Left ventricle myocardium superior (tissue), 1 donor: ENCODE results near the gene MIS12. TPM values are rescaled to one million over a fixed set of nuclear protein-coding genes. Genes with fewer than 3 reads are reported as not detected.

Source experiments
- ATAC-seq: fragments of 200-7000 bp; cut with Tn5 transposase; one replicate; pipeline ENCODE4 v1.9.1; 2020; ENCODE audit warnings: mild to moderate bottlenecking, moderate library complexity
- DNase-seq: peaks from one replicate; pipeline ENCODE4 v3.0.0-alpha.2; 2020
- intact Hi-C: fragments of 100-400 bp; cut with micrococcal nuclease; formaldehyde crosslinking; loops from one replicate; pipeline ENCODE4 v1.11.0; 2022
- total RNA-seq: library from RNA; stranded (reverse); fragmentation: NEBNext Ultra II Directional; extraction: Animal tissue kit (Norgen Biotek cat#: 25700); gene quantifications from one replicate; pipeline ENCODE4 v1.2.1, GENCODE V29; 2021
- donor health status: DM: no; HTN: yes; CAD: no; lungs with severe emphysema.

Gene MIS12
- total RNA-seq, 1 donor from 2014 or later = 13.2 TPM

- DNase-seq (no peak), ATAC-seq (no peak)
- intact Hi-C loops = no loop called here
Observed at GRCh38 chr17:5492970-5493369, 6.6 kb downstream of the MIS12 start.

- ATAC-seq (no peak), DNase-seq (no peak)
- intact Hi-C loops = no loop called here
Observed at GRCh38 chr17:5499476-5500231, 13.3 kb downstream of the MIS12 start.

GRCh38 chr17:5500247-5500588, 13.9 kb downstream of the MIS12 start:
- DNase-seq (no peak), ATAC-seq (no peak)
- intact Hi-C loops = no loop called here

GRCh38 chr17:5500589-5501391, 14.4 kb downstream of the MIS12 start:
- intact Hi-C loops = no loop called here
- DNase-seq (peak; percentile 78), ATAC-seq (peak; percentile 88)

- intact Hi-C loops = no loop called here
- ATAC-seq = no peak
- no peak for DNase-seq
Observed at GRCh38 chr17:5501685-5502084, 15.3 kb downstream of the MIS12 start.

- ATAC-seq (no peak), DNase-seq (no peak)
- intact Hi-C loops = no loop called here
Observed at GRCh38 chr17:5502552-5502951, 16.2 kb downstream of the MIS12 start.

GRCh38 chr17:5506307-5506706, 19.9 kb downstream of the MIS12 start:
- intact Hi-C loops = no loop called here
- DNase-seq (no peak), ATAC-seq (no peak)

GRCh38 chr17:5508810-5509209, 22.4 kb downstream of the MIS12 start:
- intact Hi-C loops = no loop called here
- DNase-seq = no peak
- no peak for ATAC-seq

- intact Hi-C loops = no loop called here
- DNase-seq (no peak), ATAC-seq (no peak)
Observed at GRCh38 chr17:5509482-5509881, 23.1 kb downstream of the MIS12 start.

- intact Hi-C loops = no loop called here
- no peak for DNase-seq
- no peak for ATAC-seq
Observed at GRCh38 chr17:5510771-5511170, 24.4 kb downstream of the MIS12 start.

- intact Hi-C loops = no loop called here
- DNase-seq = no peak
- ATAC-seq = no peak
Observed at GRCh38 chr17:5511401-5512225, 25.2 kb downstream of the MIS12 start.

- ATAC-seq (no peak), DNase-seq (no peak)
- intact Hi-C loops = no loop called here
Observed at GRCh38 chr17:5513628-5514027, 27.3 kb downstream of the MIS12 start.

GRCh38 chr17:5514976-5515375, 28.6 kb downstream of the MIS12 start:
- no peak for ATAC-seq
- DNase-seq = no peak
- intact Hi-C loops = no loop called here

GRCh38 chr17:5516060-5516792, 29.9 kb downstream of the MIS12 start:
- DNase-seq (no peak), ATAC-seq (no peak)
- intact Hi-C loops = no loop called here

GRCh38 chr17:5522476-5522875, 36.1 kb downstream of the MIS12 start:
- no peak for ATAC-seq
- intact Hi-C loops = no loop called here
- no peak for DNase-seq

- ATAC-seq = no peak
- DNase-seq = no peak
- intact Hi-C loops = no loop called here
Observed at GRCh38 chr17:5523249-5523648, 36.9 kb downstream of the MIS12 start.

GRCh38 chr17:5526821-5527598, 40.6 kb downstream of the MIS12 start:
- intact Hi-C loops = no loop called here
- ATAC-seq = peak; percentile 98
- DNase-seq = peak; percentile 71

GRCh38 chr17:5527601-5528250, 41.4 kb downstream of the MIS12 start:
- intact Hi-C loops = no loop called here
- DNase-seq = no peak
- no peak for ATAC-seq
